Upper lobe of left lung (tissue), 4 donors: ENCODE measurements around the gene MAP4K4.

Experiments
- EP300 ChIP-seq, 4 donors: sonication (generic); formaldehyde crosslinking; IDR thresholded peaks; one replicate each; pipeline ENCODE4 v1.5.1; 2017; ENCODE audit warnings: antibody characterized with exemption in 4 of 4, control low read depth in 2 of 4
- POLR2AphosphoS5 ChIP-seq, 2 donors: sonication (generic); formaldehyde crosslinking; IDR thresholded peaks; one replicate each; pipeline ENCODE4 v1.5.1; 2017; ENCODE audit warnings: antibody characterized with exemption in 2 of 2
- TF ChIP-seq, protein P1 (sequence below), 6 experiments: fragments of 450-650 bp in 4 of 6; fragments of 200-600 bp in 2 of 6; sonication (generic) in 2 of 6; IDR thresholded peaks; one replicate each; pipeline ENCODE4 v1.5.1; 2016 to 2019; ENCODE audit warnings: antibody characterized with exemption in 6 of 6

DNA sequence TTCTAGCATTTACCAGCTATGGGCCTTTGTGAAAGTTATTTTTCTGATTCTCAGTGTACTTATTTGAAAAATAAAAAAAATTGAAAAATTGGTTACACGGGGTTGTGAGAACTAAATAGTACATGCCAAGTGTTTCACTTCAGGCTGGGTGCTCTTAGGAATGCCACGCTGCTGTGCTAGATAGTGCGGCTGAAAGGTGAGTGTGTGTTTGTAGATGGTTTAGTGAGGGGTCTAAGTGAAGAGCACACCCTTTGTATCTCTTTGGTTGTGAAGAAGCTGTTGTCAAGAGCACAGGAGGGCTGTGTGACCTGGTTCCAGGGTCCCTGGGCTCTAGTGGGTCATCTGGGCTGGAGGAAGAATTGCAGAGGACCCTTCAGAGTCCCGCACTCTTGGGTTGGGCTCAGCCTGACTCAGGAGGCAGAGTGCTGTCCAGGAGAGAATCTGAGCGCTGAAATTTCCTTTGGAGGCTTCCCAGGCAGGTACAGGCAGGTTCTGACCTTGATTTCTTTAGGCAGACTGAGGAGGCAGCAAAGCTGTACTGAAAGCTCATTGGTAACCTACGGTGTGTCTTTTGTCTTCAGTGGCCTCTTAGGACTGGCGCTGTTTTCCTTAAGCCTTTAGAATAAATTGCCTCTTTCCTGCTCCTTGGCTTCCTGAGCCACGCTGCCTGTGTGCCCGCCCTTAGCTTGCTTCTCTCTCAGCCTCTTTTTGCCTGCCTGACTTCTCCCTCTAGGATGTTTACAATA, 44.4 kb downstream of the MAP4K4 start:
- TF ChIP-seq, protein P1, sequence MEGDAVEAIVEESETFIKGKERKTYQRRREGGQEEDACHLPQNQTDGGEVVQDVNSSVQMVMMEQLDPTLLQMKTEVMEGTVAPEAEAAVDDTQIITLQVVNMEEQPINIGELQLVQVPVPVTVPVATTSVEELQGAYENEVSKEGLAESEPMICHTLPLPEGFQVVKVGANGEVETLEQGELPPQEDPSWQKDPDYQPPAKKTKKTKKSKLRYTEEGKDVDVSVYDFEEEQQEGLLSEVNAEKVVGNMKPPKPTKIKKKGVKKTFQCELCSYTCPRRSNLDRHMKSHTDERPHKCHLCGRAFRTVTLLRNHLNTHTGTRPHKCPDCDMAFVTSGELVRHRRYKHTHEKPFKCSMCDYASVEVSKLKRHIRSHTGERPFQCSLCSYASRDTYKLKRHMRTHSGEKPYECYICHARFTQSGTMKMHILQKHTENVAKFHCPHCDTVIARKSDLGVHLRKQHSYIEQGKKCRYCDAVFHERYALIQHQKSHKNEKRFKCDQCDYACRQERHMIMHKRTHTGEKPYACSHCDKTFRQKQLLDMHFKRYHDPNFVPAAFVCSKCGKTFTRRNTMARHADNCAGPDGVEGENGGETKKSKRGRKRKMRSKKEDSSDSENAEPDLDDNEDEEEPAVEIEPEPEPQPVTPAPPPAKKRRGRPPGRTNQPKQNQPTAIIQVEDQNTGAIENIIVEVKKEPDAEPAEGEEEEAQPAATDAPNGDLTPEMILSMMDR (IDR thresholded peaks at IDR 0.05), result no peak
- TF ChIP-seq EP300 (IDR thresholded peaks at IDR 0.05) (no peak), POLR2AphosphoS5 (IDR thresholded peaks at IDR 0.05) (no peak)
